HUES64 (cell line): ENCODE measurements around the gene ELP2.

ENCODE experiments used
- H3K27ac ChIP-seq: 2 replicates; pipeline ENCODE4 v1.7.0; 2013; ENCODE audit warnings: low read depth, low read length, inconsistent platforms
- H3K27me3 ChIP-seq: 2 replicates; pipeline ENCODE4 v1.6.1; 2013; ENCODE audit warnings: mild to moderate bottlenecking, low read length; ENCODE audit not compliant: insufficient read depth
- H3K36me3 ChIP-seq: 2 replicates; pipeline ENCODE4 v1.6.1; 2013; ENCODE audit warnings: mild to moderate bottlenecking, low read length; ENCODE audit not compliant: insufficient read depth
- H3K4me1 ChIP-seq: 2 replicates; pipeline ENCODE4 v1.6.1; 2013; ENCODE audit warnings: mild to moderate bottlenecking, low read length, moderate library complexity; ENCODE audit not compliant: insufficient read depth
- H3K4me3 ChIP-seq: 2 replicates; pipeline ENCODE4 v1.5.1; 2013; ENCODE audit warnings: mild to moderate bottlenecking, low read length, moderate library complexity
- H3K9ac ChIP-seq: 2 replicates; pipeline ENCODE4 v1.6.1; 2013; ENCODE audit warnings: mild to moderate bottlenecking, low read depth, low read length
- H3K9me3 ChIP-seq: 2 replicates; pipeline ENCODE4 v1.6.1; 2013; ENCODE audit warnings: low read depth, low read length; ENCODE audit not compliant: insufficient read depth
- WGBS: fragments of 150-250, 120-280 bp; methylation state at CpG from one replicate; pipeline ENCODE4 v1.1.7; 2013; ENCODE audit warnings: missing lambda C conversion rate; 5-methylcytosine and 5-hydroxymethylcytosine counted together

ELP2 gene

GRCh38 chr18:36181898-36182506, 52.3 kb downstream of the ELP2 start:
- Histone ChIP-seq H3K36me3 (peaks cover 10% of the 10 kb centered on the region), H3K9ac (no peak overlapping the region), H3K4me3 (no peak overlapping the region), H3K9me3 (no peaks in the 10 kb centered on the region), H3K4me1 (no peaks in the 10 kb centered on the region), H3K27me3 (peaks cover 29% of the 10 kb centered on the region), H3K27ac (no peak overlapping the region)
- 93% methylated on average over 3 of the region's 3 CpGs for WGBS

GRCh38 chr18:36183033-36183432, 53.3 kb downstream of the ELP2 start:
- Histone ChIP-seq H3K36me3 (0 out of 2 replicates have a peak, but pooled peaks cover under 1% of the 10 kb centered on the region), H3K9ac (no peak overlapping the region), H3K27ac (no peak overlapping the region), H3K9me3 (no peaks in the 10 kb centered on the region), H3K4me1 (no peaks in the 10 kb centered on the region), H3K27me3 (peaks cover 39% of the 10 kb centered on the region), H3K4me3 (no peak overlapping the region)
- 86% methylated on average over 6 of the region's 6 CpGs for WGBS

- Histone ChIP-seq H3K9ac (no peak overlapping the region), H3K4me1 (peaks cover 4% of the 10 kb centered on the region; the same call in 1 of the 2 replicates), H3K36me3 (no peaks in the 10 kb centered on the region), H3K4me3 (no peak overlapping the region), H3K27ac (no peak overlapping the region), H3K9me3 (no peaks in the 10 kb centered on the region), H3K27me3 (peaks cover 49% of the 10 kb centered on the region)
- 100% methylated on average over 2 of the region's 2 CpGs for WGBS
Observed at GRCh38 chr18:36183987-36184386, 54.3 kb downstream of the ELP2 start.

- Histone ChIP-seq H3K27ac (no peak overlapping the region), H3K4me3 (no peak overlapping the region), H3K9me3 (no peaks in the 10 kb centered on the region), H3K36me3 (no peaks in the 10 kb centered on the region), H3K9ac (no peak overlapping the region), H3K27me3 (peaks cover 56% of the 10 kb centered on the region), H3K4me1 (peaks cover 4% of the 10 kb centered on the region; the same call in 1 of the 2 replicates)
- 77% methylated on average over 3 of the region's 3 CpGs for WGBS
Observed at GRCh38 chr18:36185157-36185556, 55.5 kb downstream of the ELP2 start.

- Histone ChIP-seq H3K27ac (no peak overlapping the region), H3K36me3 (no peaks in the 10 kb centered on the region), H3K27me3 (peaks cover 56% of the 10 kb centered on the region), H3K4me1 (peaks cover 4% of the 10 kb centered on the region; the same call in 1 of the 2 replicates), H3K9ac (no peak overlapping the region), H3K9me3 (no peaks in the 10 kb centered on the region), H3K4me3 (peak overlapping the region; percentile 79; the same call in 1 of the 2 replicates)
- WGBS, result 86% methylated on average over 18 of the region's 18 CpGs
Observed at GRCh38 chr18:36185901-36186460, 56.3 kb downstream of the ELP2 start.

- Histone ChIP-seq H3K9ac (peak overlapping the region; percentile 79), H3K36me3 (no peaks in the 10 kb centered on the region), H3K27me3 (peaks cover 56% of the 10 kb centered on the region), H3K9me3 (no peaks in the 10 kb centered on the region), H3K4me1 (peaks cover 4% of the 10 kb centered on the region; the same call in 1 of the 2 replicates), H3K27ac (no peak overlapping the region), H3K4me3 (peak overlapping the region; percentile 79)
- WGBS, result 14% methylated on average over 47 of the region's 47 CpGs
Observed at GRCh38 chr18:36186461-36187192, 56.9 kb downstream of the ELP2 start.

GRCh38 chr18:36187193-36187825, 57.6 kb downstream of the ELP2 start, which contains the start of gene MOCOS:
Gene MOCOS (plus strand): TSS chr18:36187497. CDS start chr18:36187540, 43 bp downstream.
- no peak within 1 kb of the TSS for H3K27ac ChIP-seq
- no peaks in the 10 kb centered on the region for H3K36me3 ChIP-seq
- H3K4me1 ChIP-seq, result peaks cover 4% of the 10 kb centered on the region; the same call in 1 of the 2 replicates
- peak within 1 kb of the TSS; percentile 79 for H3K4me3 ChIP-seq
- peak within 1 kb of the TSS; percentile 79 for H3K9ac ChIP-seq
- peaks cover 56% of the 10 kb centered on the region for H3K27me3 ChIP-seq
- no peaks in the 10 kb centered on the region for H3K9me3 ChIP-seq
- under 1% methylated on average over 66 of the region's 66 CpGs for WGBS

GRCh38 chr18:36187826-36188721, 58.4 kb downstream of the ELP2 start:
- 29% methylated on average over 43 of the region's 43 CpGs for WGBS
- Histone ChIP-seq H3K9me3 (no peaks in the 10 kb centered on the region), H3K27ac (no peak overlapping the region), H3K9ac (peak overlapping the region; percentile 79), H3K36me3 (no peaks in the 10 kb centered on the region), H3K27me3 (peaks cover 56% of the 10 kb centered on the region), H3K4me3 (peak overlapping the region; percentile 79), H3K4me1 (peaks cover 4% of the 10 kb centered on the region; the same call in 1 of the 2 replicates)

GRCh38 chr18:36188916-36189315, 59.2 kb downstream of the ELP2 start:
- Histone ChIP-seq H3K9me3 (no peaks in the 10 kb centered on the region), H3K4me3 (peak overlapping the region; percentile 79; the same call in 1 of the 2 replicates), H3K9ac (no peak overlapping the region), H3K36me3 (no peaks in the 10 kb centered on the region), H3K27me3 (peaks cover 56% of the 10 kb centered on the region), H3K4me1 (peaks cover 4% of the 10 kb centered on the region; the same call in 1 of the 2 replicates), H3K27ac (no peak overlapping the region)
- 67% methylated on average over 3 of the region's 3 CpGs for WGBS

GRCh38 chr18:36189486-36189885, 59.8 kb downstream of the ELP2 start:
- H3K4me1 ChIP-seq, result peaks cover 4% of the 10 kb centered on the region; the same call in 1 of the 2 replicates
- H3K9ac ChIP-seq, result no peak overlapping the region
- H3K4me3 ChIP-seq, result no peak overlapping the region
- no peaks in the 10 kb centered on the region for H3K9me3 ChIP-seq
- H3K27me3 ChIP-seq, result peaks cover 53% of the 10 kb centered on the region
- H3K27ac ChIP-seq, result no peak overlapping the region
- no peaks in the 10 kb centered on the region for H3K36me3 ChIP-seq
- WGBS, result 89% methylated on average over 4 of the region's 4 CpGs
